GM23248 (cell line): Measurements from ENCODE around the gene CENPU. TPM values are rescaled to one million over a fixed set of nuclear protein-coding genes. Genes with fewer than 3 reads are reported as not detected.

Experiments used
- DNase-seq: peaks from one replicate; pipeline ENCODE4 v3.0.0-alpha.2; 2015
- H2AFZ ChIP-seq: fragments of 200-600 bp; sonication (generic); 2 replicates; pipeline ENCODE4 v1.6.1; 2016; ENCODE audit warnings: antibody characterized with exemption
- H3F3A ChIP-seq: fragments of 200-600 bp; sonication (generic); 2 replicates; pipeline ENCODE4 v1.6.1; 2016; ENCODE audit warnings: mild to moderate bottlenecking, antibody characterized with exemption, mixed run types; ENCODE audit not compliant: insufficient read depth
- H3K27ac ChIP-seq: fragments of 200-600 bp; sonication (generic); 2 replicates; pipeline ENCODE4 v1.5.1; 2016; ENCODE audit warnings: mild to moderate bottlenecking
- H3K27me3 ChIP-seq: fragments of 200-600 bp; sonication (generic); replicated peaks from 2 replicates; pipeline ENCODE4 v1.6.1; 2016; ENCODE audit warnings: mild to moderate bottlenecking; ENCODE audit not compliant: insufficient read depth
- H3K36me3 ChIP-seq: fragments of 200-600 bp; sonication (generic); 2 replicates; pipeline ENCODE4 v1.6.1; 2016; ENCODE audit warnings: low read depth, mild to moderate bottlenecking
- H3K4me1 ChIP-seq: fragments of 200-600 bp; sonication (generic); 2 replicates; pipeline ENCODE4 v1.6.1; 2016; ENCODE audit warnings: mild to moderate bottlenecking; ENCODE audit not compliant: insufficient read depth
- H3K4me2 ChIP-seq: fragments of 200-600 bp; sonication (generic); one replicate; pipeline ENCODE4 v1.6.1; 2016; ENCODE audit warnings: mild to moderate bottlenecking; ENCODE audit not compliant: unreplicated experiment
- H3K4me3 ChIP-seq: fragments of 200-600 bp; sonication (generic); 2 replicates; pipeline ENCODE4 v1.5.1; 2016; ENCODE audit warnings: mild to moderate bottlenecking
- H3K79me2 ChIP-seq: fragments of 200-600 bp; sonication (generic); 2 replicates; pipeline ENCODE4 v1.6.1; 2016; ENCODE audit warnings: mild to moderate bottlenecking; ENCODE audit not compliant: insufficient read depth
- H3K9ac ChIP-seq: fragments of 200-600 bp; sonication (generic); 2 replicates; pipeline ENCODE4 v1.6.1; 2016; ENCODE audit warnings: mild to moderate bottlenecking
- H3K9me2 ChIP-seq: fragments of 200-600 bp; sonication (generic); 2 replicates; pipeline ENCODE4 v1.6.1; 2016; ENCODE audit warnings: mixed run types, mild to moderate bottlenecking, moderate library complexity; ENCODE audit not compliant: insufficient read depth
- H3K9me3 ChIP-seq: fragments of 200-600 bp; sonication (generic); one replicate; pipeline ENCODE4 v1.6.1; 2017; ENCODE audit warnings: low read depth
- H4K20me1 ChIP-seq: fragments of 200-600 bp; sonication (generic); 2 replicates; pipeline ENCODE4 v1.6.0; 2016; ENCODE audit not compliant: insufficient read depth
- EZH2 ChIP-seq: fragments of 200-600 bp; sonication (generic); IDR thresholded peaks from 2 replicates; pipeline ENCODE4 v1.6.1; 2018; ENCODE audit warnings: antibody characterized with exemption, mild to moderate bottlenecking; ENCODE audit not compliant: insufficient read depth, poor library complexity, severe bottlenecking
- EZH2phosphoT487 ChIP-seq: fragments of 200-600 bp; sonication (generic); IDR thresholded peaks from 2 replicates; pipeline ENCODE4 v1.6.1; 2018; ENCODE audit warnings: antibody characterized with exemption, moderate library complexity, mild to moderate bottlenecking, low read depth; ENCODE audit not compliant: insufficient read depth
- WGBS, 2 experiments: methylation state at CpG; one replicate each; pipeline ENCODE4 v1.1.6; 2015 to 2017; ENCODE audit warnings: low lambda C conversion rate in 2 of 2, low coverage in 1 of 2; ENCODE audit errors: missing lambda C conversion rate in 2 of 2; 5-methylcytosine and 5-hydroxymethylcytosine counted together
- in situ Hi-C: fragments of 300-500 bp; cut with MboI; formaldehyde crosslinking; loops from 2 replicates; pipeline ENCODE4 v1.15.0; 2020
- polyA plus RNA-seq: library from polyadenylated mRNA; unstranded; fragments of >200 nt; fragmentation: Nextera tagmentation; extraction: Ambion mirVana; gene quantifications from 2 replicates; pipeline ENCODE4 v1.2.1, GENCODE V29; 2016
- total RNA-seq: library from RNA; depleted of rRNA; stranded (reverse); fragments of >200 nt; shearing (Covaris generic); gene quantifications from 2 replicates; pipeline ENCODE4 v1.2.3, GENCODE V29; 2014

CENPU gene
- total and polyA plus RNA-seq, 2 experiments from 2014 or later: 8.5 to 15.7 TPM

DNA sequence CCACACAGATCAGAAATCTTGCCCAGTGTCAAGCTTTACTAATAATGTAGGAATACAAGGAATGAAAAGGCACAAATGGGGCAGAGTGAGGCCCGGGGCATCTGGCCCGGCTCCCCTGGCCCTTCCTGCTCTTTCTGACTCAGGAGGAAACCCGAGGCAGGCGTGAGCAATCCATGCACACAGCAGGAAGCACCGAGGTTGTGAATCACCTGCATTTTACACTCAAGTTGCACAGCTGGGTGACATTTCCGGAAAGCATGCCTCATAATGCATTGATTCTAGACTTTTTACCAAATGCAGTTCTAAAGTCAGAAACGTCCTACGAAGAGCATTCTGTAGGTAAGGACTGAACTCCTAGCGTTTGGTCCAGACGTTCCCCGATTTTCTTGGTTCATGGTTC lies 45.4 kb downstream of the CENPU start:
- Histone ChIP-seq H3K27ac (peak overlapping the region; percentile 71), H3K27me3 (no peaks in the 10 kb centered on the region), H3K36me3 (no peaks in the 10 kb centered on the region), H3K4me3 (no peak overlapping the region; the same call in 1 of the 2 replicates), H3F3A (peaks cover 20% of the 10 kb centered on the region), H3K4me1 (peaks cover 17% of the 10 kb centered on the region), H4K20me1 (no peaks in the 10 kb centered on the region), H2AFZ (peak overlapping the region; percentile 22; the same call in 1 of the 2 replicates), H3K9ac (peak overlapping the region; percentile 40), H3K9me3 (no peaks in the 10 kb centered on the region), H3K9me2 (no peaks in the 10 kb centered on the region), H3K79me2 (no peaks in the 10 kb centered on the region), H3K4me2 (peak overlapping the region; percentile 65)
- no peak for TF ChIP-seq EZH2
- WGBS, 2 experiments: 31% methylated on average over 11 of the region's 11 CpGs
- in situ Hi-C loops: no loop called here
- peak; percentile 97 for DNase-seq

GRCh38 chr4:184688005-184688404 lies 45.9 kb downstream of the CENPU start:
- Histone ChIP-seq H3K9me3 (no peaks in the 10 kb centered on the region), H3K79me2 (no peaks in the 10 kb centered on the region), H3K27me3 (no peaks in the 10 kb centered on the region), H3F3A (peaks cover 20% of the 10 kb centered on the region), H3K4me3 (no peak overlapping the region), H3K9ac (peak overlapping the region; percentile 40), H3K9me2 (no peaks in the 10 kb centered on the region), H3K4me1 (peaks cover 17% of the 10 kb centered on the region), H4K20me1 (no peaks in the 10 kb centered on the region), H3K36me3 (no peaks in the 10 kb centered on the region), H3K27ac (peak overlapping the region; percentile 71), H3K4me2 (peak overlapping the region; percentile 47), H2AFZ (peak overlapping the region; percentile 22; the same call in 1 of the 2 replicates)
- DNase-seq: no peak
- TF ChIP-seq EZH2phosphoT487 (no peak), EZH2 (no peak)
- 35 to 37% methylated on average over 3 of the region's 3 CpGs for WGBS, 2 experiments
- in situ Hi-C loops: no loop called here

DNA sequence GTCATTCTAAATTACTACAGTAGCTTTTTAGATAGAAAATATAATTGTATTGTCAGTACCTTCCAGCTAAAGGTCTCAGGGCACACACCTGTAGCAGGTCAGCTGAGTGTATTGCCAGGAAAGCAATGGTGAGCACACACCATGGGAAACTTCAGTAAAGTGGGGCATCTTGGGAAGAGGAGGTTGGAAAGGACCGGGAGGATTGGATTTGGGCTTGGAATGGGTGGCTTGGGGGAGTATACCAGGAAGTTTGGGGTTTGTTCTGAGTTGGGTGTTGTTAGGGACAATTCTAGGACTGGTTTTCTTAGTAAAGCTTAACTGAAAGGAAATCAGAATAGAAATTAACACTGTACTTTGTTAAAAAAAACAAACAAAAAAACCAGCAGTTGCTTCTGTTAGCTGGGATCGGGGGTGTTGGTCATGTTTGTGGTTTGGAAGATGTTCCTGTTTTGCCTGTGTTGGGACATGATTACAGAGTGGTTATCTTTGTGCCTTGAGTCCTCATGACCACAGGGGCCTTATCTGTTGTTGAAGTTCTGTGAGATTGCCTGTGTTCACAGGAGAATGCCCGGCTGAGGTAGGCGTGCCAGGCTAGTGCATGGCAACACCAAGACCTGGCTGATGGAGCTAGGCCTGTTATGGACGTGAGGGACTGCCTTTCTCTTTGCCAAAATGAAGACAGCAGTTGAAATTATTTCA lies 49.3 kb downstream of the CENPU start:
- H4K20me1 ChIP-seq: no peaks in the 10 kb centered on the region
- H3K27me3 ChIP-seq: no peaks in the 10 kb centered on the region
- H3K9me3 ChIP-seq: no peaks in the 10 kb centered on the region
- H3K79me2 ChIP-seq: no peaks in the 10 kb centered on the region
- no peak overlapping the region for H3K4me3 ChIP-seq
- 0 out of 2 replicates have a peak, but pooled peaks cover 5% of the 10 kb centered on the region for H3K36me3 ChIP-seq
- peaks cover 20% of the 10 kb centered on the region for H3F3A ChIP-seq
- 86 to 87% methylated on average over 5 of the region's 5 CpGs for WGBS, 2 experiments
- TF ChIP-seq EZH2: no peak
- TF ChIP-seq EZH2phosphoT487: no peak
- no peak overlapping the region for H3K9ac ChIP-seq
- DNase-seq: peak; percentile 6
- H3K4me1 ChIP-seq: peaks cover 17% of the 10 kb centered on the region
- no peak overlapping the region for H3K27ac ChIP-seq
- no peak overlapping the region for H3K4me2 ChIP-seq
- H3K9me2 ChIP-seq: no peaks in the 10 kb centered on the region
- H2AFZ ChIP-seq: no peak overlapping the region
- in situ Hi-C loops: no loop called here

DNA sequence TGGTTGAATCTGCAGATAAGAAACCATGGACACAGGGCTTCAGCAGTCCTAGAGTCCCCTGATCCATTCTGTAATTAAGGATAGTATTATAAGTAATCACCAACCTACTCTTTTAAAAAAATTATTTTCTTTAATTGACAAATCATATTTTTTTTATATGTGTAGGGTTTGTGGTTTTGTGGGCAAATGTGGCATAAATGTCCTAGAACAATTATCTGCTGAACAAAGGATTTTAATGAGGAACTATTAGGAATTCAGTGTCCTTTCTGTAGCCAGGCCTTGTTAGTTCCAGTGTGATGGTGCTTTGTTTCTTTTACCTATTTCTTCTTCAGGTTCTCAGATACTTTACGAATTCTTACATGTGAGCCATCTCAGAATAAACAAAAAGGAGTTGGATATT lies 52.0 kb downstream of the CENPU start:
- Histone ChIP-seq H3K9me3 (no peaks in the 10 kb centered on the region), H3K4me2 (no peak overlapping the region), H3K4me1 (no peaks in the 10 kb centered on the region), H3F3A (no peaks in the 10 kb centered on the region), H4K20me1 (no peaks in the 10 kb centered on the region), H3K36me3 (0 out of 2 replicates have a peak, but pooled peaks cover 5% of the 10 kb centered on the region), H3K79me2 (no peaks in the 10 kb centered on the region), H3K27ac (no peak overlapping the region), H3K27me3 (no peaks in the 10 kb centered on the region), H3K9ac (no peak overlapping the region), H3K4me3 (no peak overlapping the region), H3K9me2 (no peaks in the 10 kb centered on the region), H2AFZ (no peak overlapping the region)
- in situ Hi-C loops: no loop called here
- no peak for DNase-seq
- no peak for TF ChIP-seq EZH2
- TF ChIP-seq EZH2phosphoT487: no peak
- 96 to 100% methylated on average over 1 of the region's 1 CpG for WGBS, 2 experiments
